NCI-H226 (cell line): Measurements from ENCODE around the gene STK32C.

Experiments
- DNase-seq: peaks from one replicate; pipeline ENCODE4 v3.0.0-alpha.2; 2015

STK32C gene

GRCh38 chr10:132264306-132264950 is 43.3 kb downstream of the STK32C start:
- no peak for DNase-seq

GRCh38 chr10:132263866-132264265 is 43.9 kb downstream of the STK32C start:
- no peak for DNase-seq

- no peak for DNase-seq
Measured at GRCh38 chr10:132259702-132260482, 47.9 kb downstream of the STK32C start.

- DNase-seq = no peak
Measured at GRCh38 chr10:132258423-132258822, 49.3 kb downstream of the STK32C start.

GRCh38 chr10:132257907-132258306 is 49.8 kb downstream of the STK32C start:
- DNase-seq = no peak

GRCh38 chr10:132257271-132257670 is 50.5 kb downstream of the STK32C start:
- DNase-seq = peak; percentile 37

GRCh38 chr10:132256866-132257265 is 50.9 kb downstream of the STK32C start:
- no peak for DNase-seq

GRCh38 chr10:132255489-132256344 is 52.0 kb downstream of the STK32C start:
- no peak for DNase-seq

GRCh38 chr10:132254841-132255240 is 52.9 kb downstream of the STK32C start:
- DNase-seq = no peak

- no peak for DNase-seq
Measured at GRCh38 chr10:132253092-132253687, 54.6 kb downstream of the STK32C start.

GRCh38 chr10:132252412-132252811 is 55.3 kb downstream of the STK32C start:
- no peak for DNase-seq

GRCh38 chr10:132251928-132252327 is 55.8 kb downstream of the STK32C start:
- DNase-seq = no peak

- no peak for DNase-seq
Measured at GRCh38 chr10:132250481-132251475, 57.0 kb downstream of the STK32C start.

- DNase-seq = no peak
Measured at GRCh38 chr10:132249824-132250375, 57.9 kb downstream of the STK32C start.

- no peak for DNase-seq
Measured at GRCh38 chr10:132249226-132249724, 58.5 kb downstream of the STK32C start.

- no peak for DNase-seq
Measured at GRCh38 chr10:132248455-132249225, 59.1 kb downstream of the STK32C start.

GRCh38 chr10:132247943-132248342 is 59.8 kb downstream of the STK32C start:
- no peak for DNase-seq

- DNase-seq = no peak
Measured at GRCh38 chr10:132246296-132246695, 61.5 kb downstream of the STK32C start.

GRCh38 chr10:132245056-132245455 is 62.7 kb downstream of the STK32C start:
- no peak for DNase-seq

- DNase-seq = no peak
Measured at GRCh38 chr10:132243626-132244025, 64.1 kb downstream of the STK32C start.
